GM23248 (cell line): ENCODE measurements around the gene HAL. TPM values are rescaled to one million over a fixed set of nuclear protein-coding genes. Genes with fewer than 3 reads are reported as not detected.

ENCODE experiments used
- DNase-seq: peaks from one replicate; pipeline ENCODE4 v3.0.0-alpha.2; 2015
- H2AFZ ChIP-seq: fragments of 200-600 bp; sonication (generic); 2 replicates; pipeline ENCODE4 v1.6.1; 2016; ENCODE audit warnings: antibody characterized with exemption
- H3F3A ChIP-seq: fragments of 200-600 bp; sonication (generic); 2 replicates; pipeline ENCODE4 v1.6.1; 2016; ENCODE audit warnings: mild to moderate bottlenecking, antibody characterized with exemption, mixed run types; ENCODE audit not compliant: insufficient read depth
- H3K27ac ChIP-seq: fragments of 200-600 bp; sonication (generic); 2 replicates; pipeline ENCODE4 v1.5.1; 2016; ENCODE audit warnings: mild to moderate bottlenecking
- H3K27me3 ChIP-seq: fragments of 200-600 bp; sonication (generic); replicated peaks from 2 replicates; pipeline ENCODE4 v1.6.1; 2016; ENCODE audit warnings: mild to moderate bottlenecking; ENCODE audit not compliant: insufficient read depth
- H3K36me3 ChIP-seq: fragments of 200-600 bp; sonication (generic); 2 replicates; pipeline ENCODE4 v1.6.1; 2016; ENCODE audit warnings: low read depth, mild to moderate bottlenecking
- H3K4me1 ChIP-seq: fragments of 200-600 bp; sonication (generic); 2 replicates; pipeline ENCODE4 v1.6.1; 2016; ENCODE audit warnings: mild to moderate bottlenecking; ENCODE audit not compliant: insufficient read depth
- H3K4me2 ChIP-seq: fragments of 200-600 bp; sonication (generic); one replicate; pipeline ENCODE4 v1.6.1; 2016; ENCODE audit warnings: mild to moderate bottlenecking; ENCODE audit not compliant: unreplicated experiment
- H3K4me3 ChIP-seq: fragments of 200-600 bp; sonication (generic); 2 replicates; pipeline ENCODE4 v1.5.1; 2016; ENCODE audit warnings: mild to moderate bottlenecking
- H3K79me2 ChIP-seq: fragments of 200-600 bp; sonication (generic); 2 replicates; pipeline ENCODE4 v1.6.1; 2016; ENCODE audit warnings: mild to moderate bottlenecking; ENCODE audit not compliant: insufficient read depth
- H3K9ac ChIP-seq: fragments of 200-600 bp; sonication (generic); 2 replicates; pipeline ENCODE4 v1.6.1; 2016; ENCODE audit warnings: mild to moderate bottlenecking
- H3K9me2 ChIP-seq: fragments of 200-600 bp; sonication (generic); 2 replicates; pipeline ENCODE4 v1.6.1; 2016; ENCODE audit warnings: mixed run types, mild to moderate bottlenecking, moderate library complexity; ENCODE audit not compliant: insufficient read depth
- H3K9me3 ChIP-seq: fragments of 200-600 bp; sonication (generic); one replicate; pipeline ENCODE4 v1.6.1; 2017; ENCODE audit warnings: low read depth
- H4K20me1 ChIP-seq: fragments of 200-600 bp; sonication (generic); 2 replicates; pipeline ENCODE4 v1.6.0; 2016; ENCODE audit not compliant: insufficient read depth
- EZH2 ChIP-seq: fragments of 200-600 bp; sonication (generic); IDR thresholded peaks from 2 replicates; pipeline ENCODE4 v1.6.1; 2018; ENCODE audit warnings: antibody characterized with exemption, mild to moderate bottlenecking; ENCODE audit not compliant: insufficient read depth, poor library complexity, severe bottlenecking
- EZH2phosphoT487 ChIP-seq: fragments of 200-600 bp; sonication (generic); IDR thresholded peaks from 2 replicates; pipeline ENCODE4 v1.6.1; 2018; ENCODE audit warnings: antibody characterized with exemption, moderate library complexity, mild to moderate bottlenecking, low read depth; ENCODE audit not compliant: insufficient read depth
- WGBS, 2 experiments: methylation state at CpG; one replicate each; pipeline ENCODE4 v1.1.6; 2015 to 2017; ENCODE audit warnings: low lambda C conversion rate in 2 of 2, low coverage in 1 of 2; ENCODE audit errors: missing lambda C conversion rate in 2 of 2; 5-methylcytosine and 5-hydroxymethylcytosine counted together
- in situ Hi-C: fragments of 300-500 bp; cut with MboI; formaldehyde crosslinking; loops from 2 replicates; pipeline ENCODE4 v1.15.0; 2020
- polyA plus RNA-seq: library from polyadenylated mRNA; unstranded; fragments of >200 nt; fragmentation: Nextera tagmentation; extraction: Ambion mirVana; gene quantifications from 2 replicates; pipeline ENCODE4 v1.2.1, GENCODE V29; 2016
- total RNA-seq: library from RNA; depleted of rRNA; stranded (reverse); fragments of >200 nt; shearing (Covaris generic); gene quantifications from 2 replicates; pipeline ENCODE4 v1.2.3, GENCODE V29; 2014

Gene HAL
- total and polyA plus RNA-seq, 2 experiments from 2014 or later = not detected

DNA sequence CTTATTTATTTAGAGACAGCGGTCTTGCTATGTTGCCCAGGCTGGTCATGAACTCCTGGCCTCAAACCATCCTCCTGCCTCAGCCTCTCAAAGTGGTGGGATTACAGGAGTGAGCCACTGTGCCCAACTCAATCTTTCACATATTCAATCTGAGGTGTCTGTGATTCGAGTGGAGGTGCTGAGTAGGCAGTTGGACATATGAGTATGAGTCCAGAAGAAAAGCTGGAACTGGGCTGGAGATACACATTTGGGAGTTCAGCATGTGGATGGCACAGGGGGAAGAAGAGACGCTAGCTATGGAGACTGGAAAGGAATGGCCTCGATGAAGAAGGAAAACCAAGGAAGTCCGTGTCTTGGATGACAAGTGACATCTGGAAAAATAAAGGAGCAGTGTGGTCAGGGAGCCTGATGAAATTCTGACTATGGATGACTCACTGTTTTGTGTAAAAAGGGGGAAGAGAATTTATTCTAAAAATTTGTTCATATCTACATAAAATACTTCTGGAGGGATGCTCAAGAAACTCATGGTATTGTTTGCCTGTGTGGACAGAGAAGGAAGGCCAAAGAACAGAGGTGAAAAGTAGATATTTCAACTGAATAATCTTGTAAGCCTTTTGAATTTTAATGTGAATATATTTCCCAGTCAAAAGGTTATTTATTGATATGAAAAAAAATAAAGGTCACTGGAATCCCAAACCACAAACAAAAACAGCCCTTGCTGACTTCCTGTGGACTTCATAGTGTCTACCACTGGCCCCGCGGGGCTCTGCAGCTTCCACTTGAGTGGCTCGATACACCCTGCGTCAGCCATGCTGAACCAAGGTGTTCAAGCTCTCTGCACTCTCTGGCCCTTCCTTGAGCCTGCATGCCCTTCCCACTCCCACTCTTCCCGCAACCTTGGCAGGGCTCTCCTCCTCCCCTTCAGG is 48.1 kb upstream of the HAL start:
- in situ Hi-C loops = no loop called here

DNA sequence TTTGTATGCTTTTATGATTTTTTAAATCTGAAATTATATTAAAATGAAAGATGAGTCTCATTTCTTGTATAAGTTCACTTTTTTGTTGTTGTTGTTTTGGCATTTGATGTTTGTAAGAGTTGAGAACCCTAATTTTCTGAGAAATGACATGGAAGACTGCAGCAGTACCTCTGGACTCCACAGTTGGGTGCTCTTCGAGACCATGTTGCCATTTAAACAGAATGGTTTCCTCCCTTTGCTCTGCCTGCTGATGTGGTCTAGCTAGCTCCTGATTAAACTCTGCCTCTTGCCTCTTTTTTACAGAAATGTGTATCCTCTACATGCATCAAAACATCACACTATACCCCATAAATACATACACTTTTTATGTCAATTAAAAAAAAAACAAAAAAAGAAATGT is 45.0 kb upstream of the HAL start:
- H4K20me1 ChIP-seq = no peaks in the 10 kb centered on the region
- no peaks in the 10 kb centered on the region for H3K27me3 ChIP-seq
- TF ChIP-seq EZH2phosphoT487 = no peak
- TF ChIP-seq EZH2 = no peak
- DNase-seq = no peak
- H3K79me2 ChIP-seq = no peaks in the 10 kb centered on the region
- H3F3A ChIP-seq = peaks cover 4% of the 10 kb centered on the region
- WGBS, 2 experiments = 90 to 100% methylated on average over 1 of the region's 1 CpG
- no peaks in the 10 kb centered on the region for H3K36me3 ChIP-seq
- peaks cover 8% of the 10 kb centered on the region for H3K4me1 ChIP-seq
- no peak overlapping the region for H2AFZ ChIP-seq
- no peak overlapping the region for H3K9ac ChIP-seq
- H3K4me3 ChIP-seq = no peak overlapping the region
- H3K4me2 ChIP-seq = no peak overlapping the region
- H3K9me2 ChIP-seq = no peaks in the 10 kb centered on the region
- no peaks in the 10 kb centered on the region for H3K9me3 ChIP-seq
- no peak overlapping the region for H3K27ac ChIP-seq
- in situ Hi-C loops = no loop called here

More for the DNA sequence above, 48.1 kb upstream of the HAL start:
- no peak overlapping the region for H3K4me3 ChIP-seq
- peak overlapping the region; percentile 14; the same call in 1 of the 2 replicates for H3K27ac ChIP-seq
- peak overlapping the region; percentile 54 for H2AFZ ChIP-seq
- H3F3A ChIP-seq = peaks cover 13% of the 10 kb centered on the region
- H3K79me2 ChIP-seq = no peaks in the 10 kb centered on the region
- no peak for TF ChIP-seq EZH2phosphoT487
- TF ChIP-seq EZH2 = no peak
- 65 to 67% methylated on average over 10 of the region's 10 CpGs for WGBS, 2 experiments
- no peaks in the 10 kb centered on the region for H3K9me3 ChIP-seq
- DNase-seq = peak; percentile 69
- H3K4me2 ChIP-seq = peak overlapping the region; percentile 8
- no peaks in the 10 kb centered on the region for H4K20me1 ChIP-seq
- H3K9me2 ChIP-seq = no peaks in the 10 kb centered on the region
- no peaks in the 10 kb centered on the region for H3K36me3 ChIP-seq
- peaks cover 14% of the 10 kb centered on the region for H3K4me1 ChIP-seq
- H3K9ac ChIP-seq = no peak overlapping the region
- H3K27me3 ChIP-seq = no peaks in the 10 kb centered on the region

DNA sequence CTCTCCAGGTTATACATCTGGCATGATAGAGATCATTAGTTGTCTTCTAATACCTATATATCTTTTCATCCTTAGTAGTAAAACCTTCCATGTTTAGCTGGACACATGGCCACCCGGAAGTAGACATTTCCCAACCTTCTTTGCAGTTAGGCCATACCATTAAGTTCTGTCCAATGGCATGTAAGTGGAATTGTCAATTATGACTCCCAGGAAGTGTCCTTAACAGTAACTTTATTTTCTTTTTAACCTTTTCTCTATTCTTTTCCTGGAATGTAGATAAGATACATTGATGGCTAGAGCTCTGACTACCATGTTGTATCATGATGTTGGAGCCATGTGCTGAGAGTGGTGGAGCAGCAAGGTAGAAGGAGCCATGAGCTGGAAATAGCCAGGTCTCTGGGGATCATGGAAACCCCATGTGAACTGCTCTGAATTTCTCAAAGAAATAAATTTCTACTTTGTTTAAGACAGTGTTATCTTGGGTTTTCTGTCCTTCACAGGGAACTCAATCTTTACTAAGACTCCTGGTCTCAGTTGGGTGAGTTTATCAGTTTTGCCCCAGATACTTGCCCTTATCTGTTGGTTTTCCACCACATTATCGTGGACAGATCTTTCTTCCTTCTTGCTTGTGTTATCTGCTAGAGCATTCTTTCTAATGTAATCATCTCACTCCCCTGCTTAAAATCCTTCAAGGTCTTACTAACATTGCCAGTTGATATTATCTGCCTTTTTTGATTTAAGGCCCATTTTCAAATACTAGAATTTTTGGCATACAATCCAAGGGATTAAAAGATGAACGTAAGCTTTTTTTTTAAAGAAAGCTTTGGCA is 44.4 kb upstream of the HAL start:
- no peak overlapping the region for H3K9ac ChIP-seq
- 25 to 38% methylated on average over 3 of the region's 3 CpGs for WGBS, 2 experiments
- in situ Hi-C loops = no loop called here

DNA sequence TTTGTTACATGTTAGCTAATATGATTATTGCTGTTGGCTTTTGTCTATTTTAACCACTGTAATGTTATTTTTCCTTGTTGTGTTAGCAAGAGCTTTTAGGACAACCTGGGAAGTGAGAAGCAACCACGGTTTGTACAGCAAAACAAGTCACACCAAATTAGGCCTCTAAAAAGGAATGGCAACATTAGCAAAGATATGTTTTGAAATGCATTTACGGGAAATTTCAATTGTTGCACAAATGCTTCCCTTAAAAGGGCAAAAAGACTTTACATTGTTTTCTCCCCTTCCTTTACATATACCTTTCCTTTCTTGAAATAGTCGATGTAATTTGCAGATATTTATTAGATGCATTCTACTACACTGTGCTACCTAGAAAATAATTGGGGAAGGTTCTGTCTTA is 43.4 kb upstream of the HAL start:
- Histone ChIP-seq H3K4me1 (peaks cover 7% of the 10 kb centered on the region), H3K9me2 (no peaks in the 10 kb centered on the region), H2AFZ (no peak overlapping the region), H3K27me3 (no peaks in the 10 kb centered on the region), H3K4me2 (no peak overlapping the region), H3K4me3 (no peak overlapping the region), H3K9ac (no peak overlapping the region), H3K27ac (no peak overlapping the region), H3K36me3 (no peaks in the 10 kb centered on the region), H3K9me3 (no peaks in the 10 kb centered on the region), H4K20me1 (no peaks in the 10 kb centered on the region), H3K79me2 (no peaks in the 10 kb centered on the region), H3F3A (peaks cover 7% of the 10 kb centered on the region)
- no peak for TF ChIP-seq EZH2phosphoT487
- TF ChIP-seq EZH2 = no peak
- no peak for DNase-seq
- in situ Hi-C loops = no loop called here
- WGBS, 2 experiments = 77 to 81% methylated on average over 3 of the region's 3 CpGs

More for the DNA sequence above, 44.4 kb upstream of the HAL start:
- no peaks in the 10 kb centered on the region for H4K20me1 ChIP-seq
- H3K27me3 ChIP-seq = no peaks in the 10 kb centered on the region
- no peaks in the 10 kb centered on the region for H3K9me3 ChIP-seq
- no peak for DNase-seq
- TF ChIP-seq EZH2 (no peak), EZH2phosphoT487 (no peak)
- H3K79me2 ChIP-seq = no peaks in the 10 kb centered on the region
- H3K4me1 ChIP-seq = peaks cover 8% of the 10 kb centered on the region
- peaks cover 4% of the 10 kb centered on the region for H3F3A ChIP-seq
- H3K27ac ChIP-seq = no peak overlapping the region
- no peak overlapping the region for H2AFZ ChIP-seq
- no peak overlapping the region for H3K4me2 ChIP-seq
- H3K9me2 ChIP-seq = no peaks in the 10 kb centered on the region
- H3K36me3 ChIP-seq = no peaks in the 10 kb centered on the region
- no peak overlapping the region for H3K4me3 ChIP-seq
